Measurements from ENCODE around the gene CROCC2. TPM values are rescaled to one million over a fixed set of nuclear protein-coding genes. Genes with fewer than 3 reads are reported as not detected.

Gene CROCC2
- total and polyA plus RNA-seq, 9 donors, result 0.04 to 0.50 (median 0.21) TPM; not detected in 1

GRCh38 chr2:240954436-240955305, 48.5 kb downstream of the CROCC2 start:
- Histone ChIP-seq H3K9me3 (replicated peaks; ENCODE audit: control insufficient read depth, low read depth, low read length) (no peaks in the 10 kb centered on the region), H3K4me3 (ENCODE audit: low read length) (no peak overlapping the region), H3K27me3 (ENCODE audit: control insufficient read depth, insufficient read depth, low read length) (peaks cover 25% of the 10 kb centered on the region), H3K4me1 (ENCODE audit: control insufficient read depth, insufficient read depth, low read length) (peaks cover 62% of the 10 kb centered on the region), H3K27ac (ENCODE audit: low read length) (no peak overlapping the region), H3K36me3 (ENCODE audit: control insufficient read depth, insufficient read depth, low read length) (no peaks in the 10 kb centered on the region)
- no peak for DNase-seq
- WGBS (ENCODE audit: insufficient coverage), result 35% methylated on average over 12 of the region's 15 CpGs

- WGBS (ENCODE audit: insufficient coverage), result 77% methylated on average over 13 of the region's 17 CpGs
- no peaks in the 10 kb centered on the region for H3K36me3 ChIP-seq (ENCODE audit: control insufficient read depth, insufficient read depth, low read length)
- no peak overlapping the region for H3K4me3 ChIP-seq (ENCODE audit: low read length)
- no peak overlapping the region for H3K27ac ChIP-seq (ENCODE audit: low read length)
- DNase-seq, result no peak
- no peaks in the 10 kb centered on the region for H3K9me3 ChIP-seq (replicated peaks; ENCODE audit: control insufficient read depth, low read depth, low read length)
- peaks cover 25% of the 10 kb centered on the region for H3K27me3 ChIP-seq (ENCODE audit: control insufficient read depth, insufficient read depth, low read length)
- peaks cover 64% of the 10 kb centered on the region for H3K4me1 ChIP-seq (ENCODE audit: control insufficient read depth, insufficient read depth, low read length)
Measured at GRCh38 chr2:240955306-240956170, 49.4 kb downstream of the CROCC2 start.

GRCh38 chr2:240956171-240956934, 50.2 kb downstream of the CROCC2 start:
- Histone ChIP-seq H3K4me1 (ENCODE audit: control insufficient read depth, insufficient read depth, low read length) (peaks cover 72% of the 10 kb centered on the region), H3K27ac (ENCODE audit: low read length) (no peak overlapping the region), H3K27me3 (ENCODE audit: control insufficient read depth, insufficient read depth, low read length) (peaks cover 25% of the 10 kb centered on the region), H3K4me3 (ENCODE audit: low read length) (no peak overlapping the region), H3K36me3 (ENCODE audit: control insufficient read depth, insufficient read depth, low read length) (no peaks in the 10 kb centered on the region), H3K9me3 (replicated peaks; ENCODE audit: control insufficient read depth, low read depth, low read length) (no peaks in the 10 kb centered on the region)
- WGBS (ENCODE audit: insufficient coverage), result 58% methylated on average over 14 of the region's 16 CpGs
- DNase-seq, result no peak

GRCh38 chr2:240956935-240957655, 51.0 kb downstream of the CROCC2 start:
- DNase-seq, result no peak
- no peaks in the 10 kb centered on the region for H3K36me3 ChIP-seq (ENCODE audit: control insufficient read depth, insufficient read depth, low read length)
- H3K9me3 ChIP-seq (replicated peaks; ENCODE audit: control insufficient read depth, low read depth, low read length), result no peaks in the 10 kb centered on the region
- no peak overlapping the region for H3K4me3 ChIP-seq (ENCODE audit: low read length)
- peaks cover 25% of the 10 kb centered on the region for H3K27me3 ChIP-seq (ENCODE audit: control insufficient read depth, insufficient read depth, low read length)
- 80% methylated on average over 23 of the region's 32 CpGs for WGBS (ENCODE audit: insufficient coverage)
- no peak overlapping the region for H3K27ac ChIP-seq (ENCODE audit: low read length)
- peaks cover 80% of the 10 kb centered on the region for H3K4me1 ChIP-seq (ENCODE audit: control insufficient read depth, insufficient read depth, low read length)

- peak overlapping the region; percentile 42 for H3K27ac ChIP-seq (ENCODE audit: low read length)
- peaks cover 24% of the 10 kb centered on the region for H3K27me3 ChIP-seq (ENCODE audit: control insufficient read depth, insufficient read depth, low read length)
- WGBS (ENCODE audit: insufficient coverage), result 59% methylated on average over 13 of the region's 17 CpGs
- no peak overlapping the region for H3K4me3 ChIP-seq (ENCODE audit: low read length)
- no peaks in the 10 kb centered on the region for H3K9me3 ChIP-seq (replicated peaks; ENCODE audit: control insufficient read depth, low read depth, low read length)
- H3K4me1 ChIP-seq (ENCODE audit: control insufficient read depth, insufficient read depth, low read length), result peaks cover 87% of the 10 kb centered on the region
- DNase-seq, result peak; percentile 50
- no peaks in the 10 kb centered on the region for H3K36me3 ChIP-seq (ENCODE audit: control insufficient read depth, insufficient read depth, low read length)
Measured at GRCh38 chr2:240957656-240958365, 51.7 kb downstream of the CROCC2 start.

- 88% methylated on average over 13 of the region's 19 CpGs for WGBS (ENCODE audit: insufficient coverage)
- H3K27me3 ChIP-seq (ENCODE audit: control insufficient read depth, insufficient read depth, low read length), result peaks cover 24% of the 10 kb centered on the region
- DNase-seq, result no peak
- no peak overlapping the region for H3K4me3 ChIP-seq (ENCODE audit: low read length)
- no peaks in the 10 kb centered on the region for H3K9me3 ChIP-seq (replicated peaks; ENCODE audit: control insufficient read depth, low read depth, low read length)
- no peaks in the 10 kb centered on the region for H3K36me3 ChIP-seq (ENCODE audit: control insufficient read depth, insufficient read depth, low read length)
- H3K4me1 ChIP-seq (ENCODE audit: control insufficient read depth, insufficient read depth, low read length), result peaks cover 87% of the 10 kb centered on the region
- H3K27ac ChIP-seq (ENCODE audit: low read length), result no peak overlapping the region
Measured at GRCh38 chr2:240958366-240959213, 52.5 kb downstream of the CROCC2 start.

- 90% methylated on average over 11 of the region's 15 CpGs for WGBS (ENCODE audit: insufficient coverage)
- Histone ChIP-seq H3K36me3 (ENCODE audit: control insufficient read depth, insufficient read depth, low read length) (no peaks in the 10 kb centered on the region), H3K9me3 (replicated peaks; ENCODE audit: control insufficient read depth, low read depth, low read length) (no peaks in the 10 kb centered on the region), H3K27me3 (ENCODE audit: control insufficient read depth, insufficient read depth, low read length) (peaks cover 17% of the 10 kb centered on the region), H3K4me3 (ENCODE audit: low read length) (no peak overlapping the region), H3K27ac (ENCODE audit: low read length) (no peak overlapping the region), H3K4me1 (ENCODE audit: control insufficient read depth, insufficient read depth, low read length) (peaks cover 81% of the 10 kb centered on the region)
- DNase-seq, result no peak
Measured at GRCh38 chr2:240959214-240959940, 53.2 kb downstream of the CROCC2 start.

- Histone ChIP-seq H3K27ac (ENCODE audit: low read length) (no peak overlapping the region), H3K9me3 (replicated peaks; ENCODE audit: control insufficient read depth, low read depth, low read length) (no peaks in the 10 kb centered on the region), H3K4me3 (ENCODE audit: low read length) (no peak overlapping the region), H3K4me1 (ENCODE audit: control insufficient read depth, insufficient read depth, low read length) (peaks cover 81% of the 10 kb centered on the region), H3K27me3 (ENCODE audit: control insufficient read depth, insufficient read depth, low read length) (peaks cover 13% of the 10 kb centered on the region), H3K36me3 (ENCODE audit: control insufficient read depth, insufficient read depth, low read length) (no peaks in the 10 kb centered on the region)
- 68% methylated on average over 13 of the region's 14 CpGs for WGBS (ENCODE audit: insufficient coverage)
- no peak for DNase-seq
Measured at GRCh38 chr2:240959941-240960308, 53.8 kb downstream of the CROCC2 start.

All from muscle of leg (tissue), 11 donors.